Stomach smooth muscle (tissue), 2 donors: ENCODE results near the gene TPO.
"Not testable (repeated sequence)": the region's sequence is repeated elsewhere in the genome, so short reads cannot be mapped to it uniquely, and the experiment has no call there.

Source experiments
- H3K27ac ChIP-seq: one replicate; pipeline ENCODE4 v1.7.0; 2013; ENCODE audit warnings: mild to moderate bottlenecking, low read length, inconsistent platforms
- H3K27me3 ChIP-seq, 2 donors: one replicate each; pipeline ENCODE4 v1.7.0; 2013; ENCODE audit warnings: low read length in 2 of 2; ENCODE audit not compliant: insufficient read depth in 2 of 2, control insufficient read depth in 1 of 2
- H3K36me3 ChIP-seq, 2 donors: one replicate each; pipeline ENCODE4 v1.7.0; 2013; ENCODE audit warnings: low read length in 2 of 2; ENCODE audit not compliant: control insufficient read depth in 2 of 2, insufficient read depth in 2 of 2
- H3K4me1 ChIP-seq: one replicate; pipeline ENCODE4 v1.7.0; 2013; ENCODE audit warnings: low read length; ENCODE audit not compliant: control insufficient read depth, insufficient read depth
- H3K4me3 ChIP-seq, 2 donors: one replicate each; pipeline ENCODE4 v1.7.0; 2013; ENCODE audit warnings: low read length in 2 of 2
- H3K9ac ChIP-seq, 2 donors: one replicate each; pipeline ENCODE4 v1.7.0; 2013; ENCODE audit warnings: low read length in 2 of 2, mild to moderate bottlenecking in 1 of 2
- H3K9me3 ChIP-seq, 2 donors: one replicate each; pipeline ENCODE4 v1.7.0; 2013; ENCODE audit warnings: low read length in 2 of 2; ENCODE audit not compliant: control insufficient read depth in 2 of 2
- donor health status: healthy.
- donor health status: Pancreatic carcinoma.

Gene TPO

DNA sequence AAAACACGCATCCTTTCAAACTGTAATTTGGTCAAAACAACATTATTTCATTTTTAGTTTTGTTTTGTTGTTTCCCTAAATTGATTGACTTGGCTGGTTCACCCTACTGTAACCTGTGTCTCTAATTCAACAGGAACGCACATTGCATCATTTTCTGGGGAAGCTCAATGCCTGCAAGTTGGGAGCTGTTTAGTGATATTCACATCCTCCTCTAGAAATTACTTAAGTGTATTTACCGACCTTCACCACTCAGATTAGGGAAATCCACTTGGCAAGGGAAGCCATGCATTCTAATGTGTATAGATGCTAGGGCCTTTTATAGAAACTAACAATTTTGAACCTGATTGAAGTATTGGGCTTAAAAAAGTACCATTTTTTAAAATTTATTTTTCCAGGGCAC lies 7.3 kb upstream of the TPO start:
- H3K4me1 ChIP-seq = no peaks in the 10 kb centered on the region
- H3K4me3 ChIP-seq = no peak overlapping the region
- no peak overlapping the region for H3K9ac ChIP-seq
- H3K9me3 ChIP-seq = no peaks in the 10 kb centered on the region
- no peak overlapping the region for H3K27ac ChIP-seq
- H3K27me3 ChIP-seq = no peaks in the 10 kb centered on the region
- no peaks in the 10 kb centered on the region for H3K36me3 ChIP-seq

DNA sequence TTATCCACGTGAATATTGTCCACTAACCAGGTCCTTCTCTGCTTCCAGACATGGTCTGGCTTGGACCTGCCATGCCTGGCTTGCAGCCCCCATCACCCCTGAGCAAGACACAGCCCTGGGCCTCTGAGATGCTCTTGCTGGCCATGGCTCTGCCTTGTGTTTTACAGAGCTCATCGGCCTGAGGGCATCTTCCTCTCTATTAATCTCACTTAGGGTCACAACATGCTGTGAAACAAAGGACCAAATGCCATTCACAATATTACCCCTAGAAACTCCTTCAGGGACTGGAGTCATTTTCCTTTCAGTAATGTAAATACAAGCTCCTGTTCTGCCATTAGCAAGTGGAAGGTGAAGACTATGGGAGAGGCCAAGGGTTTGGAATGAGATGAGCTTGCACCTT lies 6.8 kb upstream of the TPO start:
- no peaks in the 10 kb centered on the region for H3K36me3 ChIP-seq
- no peak overlapping the region for H3K27ac ChIP-seq
- no peaks in the 10 kb centered on the region for H3K4me1 ChIP-seq
- no peaks in the 10 kb centered on the region for H3K27me3 ChIP-seq
- no peak overlapping the region for H3K9ac ChIP-seq
- H3K9me3 ChIP-seq = no peaks in the 10 kb centered on the region
- no peak overlapping the region for H3K4me3 ChIP-seq

DNA sequence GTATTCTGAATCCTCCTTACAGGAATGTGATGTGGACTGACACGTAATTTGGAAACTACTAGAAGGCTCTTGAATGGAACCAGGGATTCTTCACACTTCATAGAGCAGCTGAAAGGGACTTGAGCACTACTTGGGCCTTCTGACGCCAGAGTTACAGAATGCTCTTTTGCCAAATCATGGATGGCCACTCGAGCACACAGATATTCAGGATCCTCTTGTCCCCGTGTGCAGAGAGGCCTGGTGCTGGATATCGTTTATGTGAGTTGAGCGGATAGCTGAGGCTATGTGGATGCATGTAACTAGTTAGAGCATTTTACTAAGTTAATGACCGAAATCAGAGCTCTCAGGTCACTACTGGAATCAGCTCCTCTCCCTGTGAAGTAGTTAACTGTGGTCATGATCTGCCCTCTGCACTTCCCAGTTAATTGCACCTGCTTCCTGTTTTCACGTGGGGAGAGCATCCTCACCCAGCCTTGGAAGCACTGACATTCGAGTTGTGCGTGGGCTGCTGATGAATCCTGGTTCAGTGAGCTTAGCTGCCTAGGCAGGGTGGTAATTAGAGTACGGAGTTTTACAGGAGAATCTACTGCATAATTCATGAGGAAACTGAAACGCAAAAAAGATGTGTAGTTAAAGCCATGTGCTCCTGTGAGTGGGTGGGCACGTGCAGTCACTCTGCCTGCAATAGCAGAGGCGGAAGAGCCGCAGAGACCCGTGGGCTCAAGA lies 5.2 kb upstream of the TPO start:
- no peaks in the 10 kb centered on the region for H3K9me3 ChIP-seq
- no peaks in the 10 kb centered on the region for H3K4me1 ChIP-seq
- no peaks in the 10 kb centered on the region for H3K36me3 ChIP-seq

DNA sequence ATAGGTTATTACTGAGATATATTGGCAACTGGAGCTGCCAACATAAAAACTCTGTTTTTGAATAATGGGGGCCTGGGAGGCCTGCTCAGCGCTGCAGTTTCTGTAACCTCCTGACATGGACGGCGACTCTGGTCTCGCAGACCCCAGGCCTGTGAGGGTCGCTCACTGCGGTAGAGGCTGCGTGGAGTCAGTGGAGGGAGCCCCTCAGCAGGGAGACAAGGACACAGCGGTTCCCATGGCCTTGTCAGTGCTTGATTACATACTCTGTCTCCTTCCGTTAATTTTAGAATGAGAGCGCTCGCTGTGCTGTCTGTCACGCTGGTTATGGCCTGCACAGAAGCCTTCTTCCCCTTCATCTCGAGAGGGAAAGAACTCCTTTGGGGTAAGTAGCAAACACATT lies 858 bp downstream of the TPO start:
- Histone ChIP-seq H3K4me1 (no peaks in the 10 kb centered on the region), H3K27ac (no peak overlapping the region), H3K27me3 (no peaks in the 10 kb centered on the region), H3K9me3 (no peaks in the 10 kb centered on the region), H3K4me3 (no peak overlapping the region), H3K9ac (no peak overlapping the region), H3K36me3 (no peaks in the 10 kb centered on the region)

More for the DNA sequence above, 5.2 kb upstream of the TPO start:
- Histone ChIP-seq H3K4me3 (no peak overlapping the region), H3K27me3 (no peaks in the 10 kb centered on the region), H3K9ac (no peak overlapping the region), H3K27ac (no peak overlapping the region)

DNA sequence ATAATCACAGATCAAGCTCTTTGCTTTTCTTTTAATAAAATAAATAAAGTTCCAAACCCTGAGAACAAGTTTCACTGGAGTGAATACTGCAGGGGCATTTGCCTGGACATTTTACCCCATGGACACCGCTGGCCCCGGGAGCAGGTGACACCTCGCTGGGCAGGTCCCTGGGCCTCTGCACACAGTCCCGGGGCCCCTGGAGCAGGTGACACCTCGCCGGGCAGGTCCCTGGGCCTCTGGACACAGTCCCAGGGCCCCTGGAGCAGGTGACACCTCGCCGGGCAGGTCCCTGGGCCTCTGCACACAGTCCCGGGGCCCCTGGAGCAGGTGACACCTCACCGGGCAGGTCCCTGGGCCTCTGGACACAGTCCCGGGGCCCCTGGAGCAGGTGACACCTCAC lies 1.6 kb downstream of the TPO start:
- not testable (repeated sequence) for H3K9me3 ChIP-seq, H3K4me1 ChIP-seq, H3K4me3 ChIP-seq, H3K9ac ChIP-seq, H3K27ac ChIP-seq, H3K36me3 ChIP-seq, H3K27me3 ChIP-seq

DNA sequence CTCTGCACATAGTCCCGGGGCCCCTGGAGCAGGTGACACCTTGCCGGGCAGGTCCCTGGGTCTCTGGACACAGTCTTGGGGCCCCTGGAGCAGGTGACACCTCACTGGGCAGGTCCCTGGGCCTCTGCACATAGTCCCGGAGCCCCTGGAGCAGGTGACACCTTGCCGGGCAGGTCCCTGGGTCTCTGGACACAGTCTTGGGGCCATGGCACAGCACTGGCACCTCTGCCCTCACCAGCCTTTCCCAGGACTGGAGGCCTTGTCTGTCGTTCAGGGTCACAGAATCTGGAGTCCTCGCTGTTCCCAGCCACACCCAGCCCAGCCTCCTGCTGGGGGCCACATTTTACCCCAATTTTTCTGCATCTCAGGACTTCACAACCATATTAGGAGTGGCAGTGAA lies 2.2 kb downstream of the TPO start:
- Histone ChIP-seq H3K4me3 (no peak overlapping the region), H3K4me1 (no peaks in the 10 kb centered on the region), H3K27ac (no peak overlapping the region), H3K36me3 (no peaks in the 10 kb centered on the region), H3K27me3 (no peaks in the 10 kb centered on the region), H3K9ac (no peak overlapping the region), H3K9me3 (no peaks in the 10 kb centered on the region)

DNA sequence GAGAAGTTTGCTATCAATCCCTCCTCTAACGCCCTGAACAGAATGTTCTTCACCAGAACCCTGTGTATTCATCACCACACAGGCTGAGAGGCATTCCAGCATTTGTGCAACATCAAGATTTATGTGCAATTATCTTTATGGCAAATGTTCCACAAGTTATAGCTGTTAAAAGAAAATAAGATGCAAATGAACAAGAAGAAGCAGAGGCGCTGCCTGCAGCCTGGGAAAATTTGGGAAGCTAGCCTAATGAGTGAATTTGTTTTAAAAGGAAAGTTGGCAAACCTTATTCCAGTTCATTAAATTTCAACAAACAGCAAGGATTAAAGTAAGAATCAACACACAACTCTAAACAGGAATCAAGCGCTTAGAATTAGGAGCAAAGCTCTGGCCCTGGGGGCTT lies 5.3 kb downstream of the TPO start:
- Histone ChIP-seq H3K9me3 (no peaks in the 10 kb centered on the region), H3K27ac (no peak overlapping the region), H3K4me3 (no peak overlapping the region), H3K27me3 (peaks cover 2 to 3% of the 10 kb centered on the region in 2 donors), H3K9ac (no peak overlapping the region), H3K36me3 (no peaks in the 10 kb centered on the region), H3K4me1 (no peaks in the 10 kb centered on the region)

DNA sequence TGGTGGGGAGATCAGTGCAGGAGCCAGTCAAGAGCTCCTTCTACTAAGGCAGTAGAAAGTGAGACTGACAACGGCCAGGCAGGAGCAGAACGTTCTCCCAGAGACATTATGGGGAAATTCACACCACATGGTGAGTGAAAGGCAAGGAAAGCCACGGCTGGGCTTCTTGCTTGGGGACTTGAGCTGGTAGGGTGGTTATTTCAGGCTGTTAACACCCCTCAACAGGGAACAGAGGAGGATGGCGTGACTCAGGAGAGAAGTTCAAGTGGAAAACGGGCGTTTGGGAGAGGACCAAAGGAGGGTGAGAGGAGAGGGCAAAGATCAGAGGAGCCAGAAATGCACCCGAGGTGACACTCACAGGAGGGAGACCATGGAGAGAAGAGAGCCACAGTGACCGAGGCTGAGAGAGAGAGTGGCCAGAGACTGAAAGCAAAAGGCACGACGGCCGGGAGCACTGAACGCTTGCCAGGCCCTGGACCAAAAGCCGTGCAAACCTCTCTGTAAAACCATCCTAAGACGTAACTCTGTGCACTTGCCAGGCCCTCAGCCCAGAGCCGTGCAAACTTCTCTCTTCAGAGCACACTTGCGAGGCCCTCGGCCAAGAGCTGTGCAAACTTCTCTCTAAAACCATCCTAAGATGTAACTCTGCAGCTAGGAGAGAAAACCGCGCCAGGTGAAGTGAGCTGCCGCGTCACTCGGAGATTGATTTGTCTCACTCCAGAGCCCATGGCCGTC lies 7.7 kb downstream of the TPO start:
- H3K36me3 ChIP-seq = no peaks in the 10 kb centered on the region
- no peak overlapping the region for H3K4me3 ChIP-seq
- no peak overlapping the region for H3K27ac ChIP-seq
- H3K27me3 ChIP-seq = peaks cover 2 to 3% of the 10 kb centered on the region in 2 donors
- H3K9ac ChIP-seq = no peak overlapping the region
- no peaks in the 10 kb centered on the region for H3K9me3 ChIP-seq
- no peaks in the 10 kb centered on the region for H3K4me1 ChIP-seq

DNA sequence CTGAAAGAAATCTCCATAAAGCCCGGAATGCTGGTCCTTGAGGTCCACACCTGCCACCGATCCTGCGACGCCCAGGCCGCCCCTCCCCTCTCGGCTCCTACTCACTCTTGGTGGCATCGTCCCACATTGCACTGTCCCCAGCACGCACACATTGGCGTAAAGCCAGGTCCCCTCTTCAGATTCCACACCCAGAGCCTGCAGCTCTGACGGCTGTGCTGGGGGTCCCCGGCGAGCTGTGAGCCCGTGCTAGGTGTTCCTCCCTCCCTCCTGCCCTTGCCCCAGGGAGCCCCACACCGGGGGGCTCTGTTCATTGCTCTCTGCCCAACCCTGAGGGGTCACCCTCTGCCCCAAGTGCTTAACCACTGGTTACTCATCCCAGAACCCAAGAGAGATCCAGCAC lies 8.5 kb downstream of the TPO start:
- Histone ChIP-seq H3K27ac (no peak overlapping the region), H3K4me3 (no peak overlapping the region), H3K27me3 (peaks cover 2 to 3% of the 10 kb centered on the region in 2 donors), H3K4me1 (no peaks in the 10 kb centered on the region), H3K9me3 (no peaks in the 10 kb centered on the region), H3K36me3 (no peaks in the 10 kb centered on the region), H3K9ac (no peak overlapping the region)

DNA sequence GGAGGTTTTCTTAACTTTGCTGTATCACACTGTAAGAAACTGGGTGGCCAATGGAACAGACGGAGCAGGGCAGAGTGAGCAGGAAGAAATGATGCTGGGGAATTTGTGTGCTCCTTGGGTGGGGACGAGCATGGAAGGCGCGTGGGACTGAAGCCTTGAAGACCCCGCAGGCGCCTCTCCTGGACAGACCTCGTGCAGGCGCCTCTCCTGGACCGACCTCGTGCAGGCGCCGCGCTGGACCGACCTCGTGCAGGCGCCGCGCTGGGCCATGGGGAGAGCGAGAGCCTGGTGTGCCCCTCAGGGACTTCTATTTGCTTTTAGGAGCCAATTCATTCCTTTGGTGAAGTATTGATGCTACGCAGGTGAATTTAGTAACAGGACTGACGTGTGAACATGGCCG lies 8.9 kb downstream of the TPO start:
- H3K27ac ChIP-seq = no peak overlapping the region
- no peak overlapping the region for H3K4me3 ChIP-seq
- peaks cover 2 to 3% of the 10 kb centered on the region in 2 donors for H3K27me3 ChIP-seq
- H3K4me1 ChIP-seq = no peaks in the 10 kb centered on the region
- no peaks in the 10 kb centered on the region for H3K36me3 ChIP-seq
- H3K9me3 ChIP-seq = no peaks in the 10 kb centered on the region
- no peak overlapping the region for H3K9ac ChIP-seq

DNA sequence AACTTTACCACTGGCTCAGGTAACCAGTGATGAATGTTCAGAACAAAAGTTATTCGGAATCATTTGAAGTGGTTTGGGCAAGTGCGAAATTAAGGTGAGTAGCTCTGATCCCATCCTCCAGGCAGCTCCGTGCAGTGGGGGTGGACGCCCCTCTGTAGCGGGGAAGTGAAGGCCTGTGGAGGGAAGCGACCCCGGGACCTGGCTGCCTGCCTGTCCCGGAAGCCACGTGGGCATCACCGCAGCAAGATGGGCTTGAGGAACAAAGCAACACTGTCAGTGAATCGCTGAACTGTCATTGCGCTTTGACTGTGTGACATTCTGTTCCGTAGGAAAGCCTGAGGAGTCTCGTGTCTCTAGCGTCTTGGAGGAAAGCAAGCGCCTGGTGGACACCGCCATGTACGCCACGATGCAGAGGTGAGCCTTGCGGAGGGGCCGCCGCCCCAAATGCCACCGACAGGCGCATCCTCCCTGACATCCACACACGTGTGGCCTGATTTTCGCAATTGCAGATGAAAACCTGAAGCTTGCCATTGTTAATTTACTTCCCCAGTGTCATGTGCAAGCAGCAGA lies 9.5 kb downstream of the TPO start:
- H3K9me3 ChIP-seq = no peaks in the 10 kb centered on the region
- H3K27me3 ChIP-seq = peaks cover 3% of the 10 kb centered on the region in 2 donors
- H3K9ac ChIP-seq = no peak overlapping the region
- H3K36me3 ChIP-seq = no peaks in the 10 kb centered on the region
- H3K27ac ChIP-seq = no peak overlapping the region
- H3K4me3 ChIP-seq = no peak overlapping the region
- H3K4me1 ChIP-seq = no peaks in the 10 kb centered on the region
